Placental epithelial cell (primary cell): ENCODE results near the gene MYO3A. TPM values are rescaled to one million over a fixed set of nuclear protein-coding genes. Genes with fewer than 3 reads are reported as not detected.

Experiments
- total RNA-seq: library from RNA; depleted of rRNA; stranded (reverse); fragments of >200 nt; gene quantifications from 2 replicates; pipeline ENCODE4 v1.2.3, GENCODE V29; 2012

The MYO3A gene
- total RNA-seq, result 0.39 TPM in 1 of 2 replicates, not detected in the other

GRCh38 chr10:25933653-25934608 is at the start of gene MYO3A:
TSS of gene MYO3A (plus strand) at chr10:25934229. CDS start at chr10:25952111, 17,882 bp downstream.

GRCh38 chr10:26216585-26217395 is 282.8 kb downstream of the MYO3A start, which contains the start of gene GAD2:
TSS of gene GAD2 (plus strand) at chr10:26216774. CDS start at chr10:26216810, 36 bp downstream.

